Loucy (cell line): Measurements from ENCODE around the gene SETBP1.

Experiments
- EZH2phosphoT487 ChIP-seq: fragments of 200-600 bp; IDR thresholded peaks from 2 replicates; pipeline ENCODE4 v1.6.1; 2018; ENCODE audit warnings: antibody characterized with exemption, mild to moderate bottlenecking, moderate library complexity, borderline replicate concordance
- TF ChIP-seq, protein P1 (sequence below): fragments of 200-600 bp; sonication (generic); conservative IDR thresholded peaks from 2 replicates; pipeline ENCODE4 v1.5.1; 2014; ENCODE audit warnings: mild to moderate bottlenecking, antibody characterized with exemption, low read length

DNA sequence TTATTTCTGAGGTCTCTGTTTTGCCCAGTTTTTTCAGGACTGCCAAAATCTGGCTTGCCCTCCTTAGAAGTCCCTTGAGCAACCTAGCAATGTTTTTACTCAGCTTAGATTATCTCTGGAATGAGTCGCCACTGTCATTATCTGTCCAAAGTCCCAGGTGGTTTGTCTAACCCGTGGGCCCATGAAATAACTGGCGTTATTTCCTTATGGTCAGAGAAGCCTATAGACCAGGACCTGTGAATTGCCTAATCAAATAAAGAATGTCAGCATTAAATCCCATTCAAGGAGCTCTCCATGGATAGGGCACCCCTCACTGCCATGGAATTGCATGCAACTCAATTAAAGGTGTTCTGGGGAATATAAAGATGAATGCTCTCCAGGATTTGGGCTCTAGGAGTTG is 373.9 kb downstream of the SETBP1 start:
- TF ChIP-seq, protein P1, sequence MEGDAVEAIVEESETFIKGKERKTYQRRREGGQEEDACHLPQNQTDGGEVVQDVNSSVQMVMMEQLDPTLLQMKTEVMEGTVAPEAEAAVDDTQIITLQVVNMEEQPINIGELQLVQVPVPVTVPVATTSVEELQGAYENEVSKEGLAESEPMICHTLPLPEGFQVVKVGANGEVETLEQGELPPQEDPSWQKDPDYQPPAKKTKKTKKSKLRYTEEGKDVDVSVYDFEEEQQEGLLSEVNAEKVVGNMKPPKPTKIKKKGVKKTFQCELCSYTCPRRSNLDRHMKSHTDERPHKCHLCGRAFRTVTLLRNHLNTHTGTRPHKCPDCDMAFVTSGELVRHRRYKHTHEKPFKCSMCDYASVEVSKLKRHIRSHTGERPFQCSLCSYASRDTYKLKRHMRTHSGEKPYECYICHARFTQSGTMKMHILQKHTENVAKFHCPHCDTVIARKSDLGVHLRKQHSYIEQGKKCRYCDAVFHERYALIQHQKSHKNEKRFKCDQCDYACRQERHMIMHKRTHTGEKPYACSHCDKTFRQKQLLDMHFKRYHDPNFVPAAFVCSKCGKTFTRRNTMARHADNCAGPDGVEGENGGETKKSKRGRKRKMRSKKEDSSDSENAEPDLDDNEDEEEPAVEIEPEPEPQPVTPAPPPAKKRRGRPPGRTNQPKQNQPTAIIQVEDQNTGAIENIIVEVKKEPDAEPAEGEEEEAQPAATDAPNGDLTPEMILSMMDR, result no peak
- no peak for TF ChIP-seq EZH2phosphoT487
